HG02973 (cell line): ENCODE data around the gene TAF5L.
"Not testable (repeated sequence)": the region's sequence is repeated elsewhere in the genome, so short reads cannot be mapped to it uniquely, and the experiment has no call there.

Source experiments
- ATAC-seq: cut with Tn5 transposase; IDR thresholded peaks from one replicate; pipeline ENCODE4 v1.9.1; 2021; ENCODE audit warnings: moderate library complexity; ENCODE audit not compliant: unreplicated experiment

TAF5L gene

DNA sequence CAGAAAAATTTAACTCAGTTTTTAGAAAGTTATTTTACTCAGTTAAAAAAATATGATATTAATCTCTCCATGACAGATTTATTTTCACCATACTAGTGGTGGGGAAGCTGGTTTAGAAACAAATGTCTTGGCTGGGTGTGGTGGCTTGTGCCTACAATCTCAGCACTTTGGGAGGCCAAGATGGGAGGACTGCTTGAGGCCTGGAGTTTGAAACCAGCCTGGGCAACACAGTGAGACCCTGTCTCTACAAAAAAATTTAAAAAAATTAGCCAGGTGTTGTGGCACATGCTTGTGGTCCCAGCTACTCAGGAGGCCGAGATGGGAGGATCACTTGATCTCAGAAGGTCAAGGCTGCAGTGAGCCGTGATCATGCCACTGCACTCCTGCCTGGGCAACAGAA is 17.3 kb downstream of the TAF5L start:
- ATAC-seq = no peak

DNA sequence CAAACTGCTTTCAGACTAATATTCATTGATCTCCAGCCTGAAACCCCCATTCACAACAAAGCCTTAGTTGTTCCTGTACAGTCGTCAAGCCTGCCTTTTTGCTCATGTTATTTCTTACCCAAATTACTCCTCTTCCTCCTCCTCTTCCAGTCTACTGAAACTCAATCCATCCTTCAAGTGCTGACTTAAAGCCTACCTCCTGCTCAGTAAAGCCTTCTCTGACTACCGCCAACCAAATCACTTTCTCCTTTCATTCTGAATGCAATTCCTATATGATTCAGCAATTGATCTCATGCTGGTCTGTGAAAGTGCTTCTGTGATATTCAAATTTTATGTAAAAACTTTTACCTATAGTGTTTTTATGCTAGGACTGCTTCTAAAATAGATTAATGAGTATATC is 18.6 kb downstream of the TAF5L start:
- no peak for ATAC-seq

GRCh38 chr1:229603371-229604005 is 22.4 kb downstream of the TAF5L start:
- no peak for ATAC-seq

DNA sequence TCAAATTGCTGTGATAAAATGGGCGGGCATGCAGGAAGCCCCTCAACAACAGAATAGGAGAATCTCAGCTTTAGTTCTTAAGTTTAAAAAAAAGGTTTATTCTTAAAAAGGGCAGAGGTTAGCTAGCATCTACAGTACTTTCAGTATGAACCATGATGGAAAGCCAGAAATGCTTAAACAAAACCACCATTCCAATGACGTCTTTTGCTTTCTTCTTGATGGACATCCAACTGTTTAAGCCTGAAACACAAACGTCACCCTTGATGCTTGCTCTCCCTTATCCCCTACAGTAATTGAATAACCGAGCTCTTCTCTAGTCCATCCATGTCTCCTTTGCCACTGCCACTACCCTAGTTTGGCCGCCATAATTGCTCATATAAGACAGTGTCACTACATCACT is 25.7 kb downstream of the TAF5L start:
- ATAC-seq = no peak

DNA sequence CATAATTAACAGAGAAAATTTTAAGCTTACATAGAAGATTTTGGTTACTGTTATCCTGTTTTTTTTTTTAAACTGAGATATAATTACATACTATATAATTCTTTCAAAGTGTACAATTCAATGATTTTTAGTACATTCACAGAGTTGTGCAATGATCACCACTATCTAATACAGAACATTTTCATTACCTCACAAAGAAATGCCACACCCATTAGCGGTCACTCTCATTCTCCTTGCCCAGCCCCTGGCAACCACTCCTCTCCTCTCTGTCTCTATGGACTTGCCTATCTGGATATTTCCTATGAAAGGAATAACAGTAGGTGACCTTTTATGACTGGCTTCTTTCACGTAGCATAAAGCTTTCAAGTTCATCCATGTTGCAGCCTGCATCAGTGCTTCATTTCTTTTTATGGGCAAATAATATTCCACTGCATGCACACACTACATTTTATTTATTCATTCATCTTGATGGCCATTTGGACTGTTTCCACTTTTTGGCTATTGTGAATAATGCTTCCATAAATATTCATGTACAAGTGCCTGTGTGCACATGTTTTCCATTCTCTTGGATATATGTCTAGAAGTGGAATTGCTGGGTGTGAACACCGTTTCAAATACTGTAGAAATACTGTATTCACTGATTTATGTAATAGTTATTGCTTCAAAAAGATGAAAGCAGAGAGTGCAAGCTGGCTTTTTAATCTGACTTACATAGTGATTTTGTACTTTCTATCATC is 26.5 kb downstream of the TAF5L start:
- no peak for ATAC-seq

DNA sequence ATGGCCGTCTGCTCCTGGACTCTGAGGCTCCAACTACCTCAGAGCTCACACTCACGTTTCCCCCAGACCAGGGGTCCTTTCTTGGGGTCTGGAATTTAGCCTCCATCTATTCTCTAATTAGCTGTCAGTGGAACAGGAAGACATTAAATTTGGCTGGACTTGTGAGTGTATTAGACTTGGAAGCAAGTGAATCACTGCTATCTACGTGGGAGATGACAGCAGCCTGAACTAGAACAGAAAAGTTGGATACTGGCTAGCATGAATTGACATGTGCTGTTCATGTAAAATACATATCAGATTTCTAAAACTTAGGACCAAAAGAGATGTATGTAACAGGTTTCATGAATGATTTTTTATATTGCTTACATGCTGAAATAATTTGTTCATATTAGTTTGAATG is 28.0 kb downstream of the TAF5L start:
- ATAC-seq = no peak

- no peak for ATAC-seq
These were observed 28.8 kb downstream of the TAF5L start for GRCh38 chr1:229596925-229597699.

- ATAC-seq = not testable (repeated sequence)
These were observed 30.0 kb downstream of the TAF5L start for GRCh38 chr1:229595876-229596275.

GRCh38 chr1:229594227-229595008 is 31.5 kb downstream of the TAF5L start:
- ATAC-seq = no peak

GRCh38 chr1:229593800-229594199 is 32.1 kb downstream of the TAF5L start:
- no peak for ATAC-seq

DNA sequence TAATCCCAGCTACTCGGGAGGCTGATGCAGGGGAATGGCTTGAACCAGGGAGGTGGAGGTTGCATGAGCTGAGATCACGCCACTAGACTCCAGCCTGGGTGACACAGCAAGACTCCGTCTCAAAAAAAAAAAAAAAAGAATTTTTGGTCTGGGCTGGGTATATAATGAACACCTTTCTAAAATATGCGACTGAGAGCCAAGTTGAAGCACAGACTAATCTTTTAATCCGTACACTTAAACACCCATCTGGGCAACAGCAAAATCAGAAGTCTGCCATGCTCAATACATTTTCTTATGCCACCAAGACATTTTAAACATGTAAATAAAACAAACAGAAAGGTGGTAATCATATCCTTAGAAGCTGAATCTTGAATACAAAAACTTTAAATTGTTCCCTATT is 35.8 kb downstream of the TAF5L start:
- ATAC-seq = no peak

DNA sequence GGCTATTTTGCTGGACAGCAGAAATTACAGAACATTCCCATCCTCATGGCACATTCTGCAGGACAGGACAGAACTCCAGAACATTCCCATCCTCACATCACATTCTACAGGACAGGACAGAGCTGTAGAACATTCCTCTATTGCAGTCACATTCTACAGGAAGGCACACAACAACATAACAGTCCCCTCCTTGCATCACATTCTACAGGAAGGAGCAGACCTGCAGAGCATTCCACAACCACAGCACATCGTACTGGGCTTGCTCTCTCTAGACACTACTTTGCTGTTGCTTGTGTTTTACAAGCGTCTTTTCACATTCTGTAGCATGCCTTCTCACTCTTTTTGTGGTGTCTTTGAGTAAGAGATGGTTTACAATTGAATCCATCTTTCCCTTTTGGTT is 40.6 kb downstream of the TAF5L start:
- ATAC-seq = no peak

DNA sequence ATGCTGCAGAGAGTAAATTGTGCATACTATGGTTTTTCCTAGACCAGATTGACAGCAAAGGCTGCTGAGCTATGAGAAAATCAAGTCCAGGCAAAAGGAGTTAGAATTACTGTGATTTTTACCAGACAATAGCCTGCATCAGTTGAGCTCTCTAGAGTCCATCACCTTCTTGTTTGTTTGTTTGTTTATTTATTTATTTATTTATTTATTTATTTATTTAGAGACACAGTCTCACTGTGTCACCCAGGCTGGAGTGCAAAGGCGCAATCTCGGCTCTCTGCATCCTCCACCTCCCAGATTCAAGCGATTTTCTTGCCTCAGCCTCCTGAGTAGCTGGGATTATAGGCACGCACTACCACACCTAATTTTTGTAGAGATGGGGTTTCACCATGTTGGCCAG is 43.2 kb downstream of the TAF5L start:
- ATAC-seq = no peak

DNA sequence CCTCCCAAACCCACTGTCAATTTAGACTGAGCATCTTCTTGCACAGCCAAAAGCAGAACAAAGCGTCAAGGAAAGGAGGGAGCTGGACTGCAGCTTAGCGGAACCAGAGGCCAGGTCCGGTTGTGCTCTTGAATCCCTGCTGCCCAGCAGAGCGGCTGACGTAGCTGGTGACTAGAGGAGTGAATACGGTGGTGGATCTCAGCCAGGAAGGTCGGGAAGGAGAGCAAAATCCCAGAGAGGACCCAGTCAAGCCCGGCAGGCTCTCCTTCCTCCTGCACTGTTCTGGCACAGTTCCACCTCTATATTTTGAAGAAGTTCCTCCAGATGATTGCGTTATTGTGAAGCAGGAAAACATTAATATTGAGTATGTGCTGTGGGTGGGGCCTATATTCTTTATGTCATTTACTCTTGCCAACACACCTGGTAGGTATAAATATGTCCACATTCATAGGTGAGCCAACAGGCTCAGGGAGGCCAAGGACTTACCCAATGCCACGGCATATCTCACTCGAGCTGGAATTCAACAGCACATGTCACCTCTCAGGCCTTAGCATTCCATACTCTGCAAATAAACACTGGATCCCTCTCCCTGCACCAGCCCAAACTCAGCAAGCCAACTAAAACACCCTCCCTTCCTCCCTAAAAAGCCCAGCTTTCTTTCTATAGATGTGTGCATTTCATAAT is 43.8 kb downstream of the TAF5L start:
- no peak for ATAC-seq

DNA sequence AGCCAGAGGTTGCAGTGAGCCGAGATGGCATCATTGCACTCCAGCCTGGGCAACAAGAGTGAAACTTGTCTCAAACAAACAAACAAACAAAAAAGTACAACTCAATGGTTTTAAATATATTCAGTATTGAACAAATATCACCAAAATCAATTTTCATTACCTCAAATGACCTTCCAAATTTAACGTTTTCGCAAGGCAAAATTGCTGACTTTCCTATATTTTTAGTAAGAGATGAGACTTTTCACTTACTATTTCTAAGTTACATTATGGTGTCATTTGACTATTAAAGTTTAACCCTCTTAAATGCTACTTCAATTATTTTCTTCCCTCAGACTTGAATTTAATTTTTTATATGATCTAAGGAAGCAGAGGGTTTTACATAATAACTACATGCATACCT is 44.4 kb downstream of the TAF5L start:
- no peak for ATAC-seq

- ATAC-seq = no peak
These were observed 46.8 kb downstream of the TAF5L start for GRCh38 chr1:229579059-229579673.

- no peak for ATAC-seq
These were observed 47.5 kb downstream of the TAF5L start for GRCh38 chr1:229578168-229579058.

DNA sequence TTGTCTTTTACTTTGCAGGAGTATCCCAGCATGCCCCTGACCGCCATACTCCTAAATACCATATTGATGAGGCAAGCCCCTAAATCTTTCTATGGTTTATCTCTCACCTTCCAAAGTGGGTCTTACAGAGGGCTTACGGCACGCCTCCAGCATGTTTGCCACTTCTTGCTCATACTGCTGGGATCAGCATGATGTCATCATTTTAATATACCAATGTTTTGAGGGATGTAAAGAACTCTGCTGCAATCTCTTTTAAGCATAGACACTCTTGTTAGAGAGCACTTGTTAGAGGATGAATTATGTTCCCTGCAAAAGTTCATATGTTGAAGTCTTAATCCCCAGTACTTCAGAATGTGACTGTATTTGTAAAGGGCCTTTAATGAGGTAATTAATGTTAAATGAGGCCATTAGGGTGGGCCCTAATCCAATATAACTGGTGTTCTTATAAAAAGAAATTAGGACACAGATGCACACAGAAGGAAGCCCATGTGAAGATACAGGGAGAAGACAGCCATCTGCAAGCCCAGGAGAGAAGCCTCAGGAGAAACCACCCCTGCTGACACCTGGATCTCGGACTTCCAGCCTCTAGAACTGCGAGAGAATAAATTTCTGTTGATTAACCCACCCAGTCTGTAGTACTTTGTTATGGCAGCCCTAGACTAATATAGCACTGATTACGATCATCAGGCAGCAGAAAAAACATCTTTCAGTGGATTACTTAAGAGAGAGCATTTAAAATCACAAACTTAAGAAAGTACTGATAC is 51.1 kb downstream of the TAF5L start:
- no peak for ATAC-seq

DNA sequence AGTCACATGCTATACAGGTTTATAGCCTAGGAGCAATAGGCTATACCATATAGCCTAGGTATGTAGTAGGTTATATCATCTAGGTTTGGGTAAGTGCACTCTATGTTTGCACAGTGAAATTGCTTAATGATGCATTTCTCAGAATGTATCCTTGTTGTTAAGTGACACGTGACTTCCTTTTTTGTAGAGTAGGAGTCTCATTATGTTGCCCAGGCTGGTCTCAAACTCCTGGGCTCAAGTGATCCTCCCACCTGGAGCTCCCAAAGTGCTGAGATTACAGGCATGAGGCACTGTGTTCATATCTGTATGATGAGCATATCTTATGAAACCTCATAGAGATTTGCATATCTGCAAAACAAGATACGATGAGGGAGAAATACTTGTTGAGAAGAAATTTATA is 53.6 kb downstream of the TAF5L start:
- ATAC-seq = no peak
